Right cardiac atrium (tissue), 5 donors: ENCODE data around the gene ATF7IP. TPM values are rescaled to one million over a fixed set of nuclear protein-coding genes. Genes with fewer than 3 reads are reported as not detected.
"Not testable (repeated sequence)": the region's sequence is repeated elsewhere in the genome, so short reads cannot be mapped to it uniquely, and the experiment has no call there.

Experiments used
- ATAC-seq, 2 donors: fragments of 200-7000 bp; cut with Tn5 transposase; one replicate each; pipeline versions ENCODE4 v1.8.0 to v1.9.1; 2020; ENCODE audit warnings: moderate library complexity in 2 of 2, mild to moderate bottlenecking in 1 of 2
- DNase-seq, 3 donors: peaks; one replicate each; pipeline ENCODE4 v3.0.0-alpha.2; 2020
- H3K27ac ChIP-seq: one replicate; pipeline ENCODE4 v1.5.1; 2013; ENCODE audit warnings: mild to moderate bottlenecking, low read length, control low read depth, moderate library complexity
- H3K27me3 ChIP-seq: one replicate; pipeline ENCODE4 v1.6.1; 2013; ENCODE audit not compliant: control insufficient read depth, insufficient read depth
- H3K4me1 ChIP-seq: one replicate; pipeline ENCODE4 v1.6.1; 2013; ENCODE audit warnings: low read length; ENCODE audit not compliant: control insufficient read depth, insufficient read depth
- H3K4me3 ChIP-seq: one replicate; pipeline ENCODE4 v1.5.1; 2013; ENCODE audit warnings: low read length, control low read depth
- H3K9me3 ChIP-seq: one replicate; pipeline ENCODE4 v1.6.1; 2013; ENCODE audit warnings: low read length; ENCODE audit not compliant: control insufficient read depth
- WGBS: extraction: QIAGEN DNeasy Blood & Tissue Kit; methylation state at CpG from one replicate; pipeline ENCODE4 v1.1.7; 2013; 5-methylcytosine and 5-hydroxymethylcytosine counted together
- intact Hi-C, 4 donors: fragments of 100-400 bp; cut with DNase I; formaldehyde crosslinking; loops; one replicate each; pipeline versions ENCODE4 v1.11.0 to v1.14.0; 2022 to 2023
- polyA plus RNA-seq: library from polyadenylated mRNA; stranded (reverse); fragments of 200-250 nt; gene quantifications from one replicate; pipeline ENCODE4 v1.2.3, GENCODE V29; 2013
- total RNA-seq, 4 donors: library from RNA; stranded (reverse); fragmentation: NEBNext Ultra II Directional; extraction: Animal tissue kit (Norgen Biotek cat#: 25700); gene quantifications; one replicate each; pipeline ENCODE4 v1.2.1, GENCODE V29; 2021
- donor health status: healthy with polysubstance abuse.
- donor health status: DM: no; HTN: yes; CAD: no.
- donor health status: DM: no; HTN: no; CAD: no.
- donor health status: DM: no; HTN: yes; CAD: no; lungs with severe emphysema.
- donor health status: DM: yes; HTN: yes; CAD: no.

The ATF7IP gene
- total and polyA plus RNA-seq, 5 donors = 13.3 to 77.7 (median 73.5) TPM

GRCh38 chr12:14396071-14396470 lies 30.6 kb downstream of the ATF7IP start:
- no peak for DNase-seq
- ATAC-seq = peak; percentile 53 to 64
- WGBS = 55% methylated on average over 1 of the region's 1 CpG
- intact Hi-C loops = loop anchor here in 1 of 4 donors (10.0 kb wide), 1 partner anchor 141 kb away; no protein-coding TSS in a partner anchor
- H3K9me3 ChIP-seq = no peaks in the 10 kb centered on the region
- H3K27me3 ChIP-seq = no peaks in the 10 kb centered on the region
- H3K4me3 ChIP-seq = no peak overlapping the region
- no peak overlapping the region for H3K27ac ChIP-seq
- no peaks in the 10 kb centered on the region for H3K4me1 ChIP-seq

GRCh38 chr12:14399871-14400270 lies 34.4 kb downstream of the ATF7IP start:
- DNase-seq (no peak), ATAC-seq (no peak)
- H3K4me1 ChIP-seq = peaks cover 3% of the 10 kb centered on the region
- no peaks in the 10 kb centered on the region for H3K27me3 ChIP-seq
- intact Hi-C loops = loop anchor here in 1 of 4 donors (10.0 kb wide), 1 partner anchor 145 kb away; no protein-coding TSS in a partner anchor
- H3K4me3 ChIP-seq = no peak overlapping the region
- H3K9me3 ChIP-seq = no peaks in the 10 kb centered on the region
- WGBS = 96% methylated on average over 3 of the region's 3 CpGs
- no peak overlapping the region for H3K27ac ChIP-seq

- H3K4me1 ChIP-seq = peaks cover 3% of the 10 kb centered on the region
- intact Hi-C loops = no loop called here
- WGBS = 89% methylated on average over 1 of the region's 1 CpG
- no peaks in the 10 kb centered on the region for H3K9me3 ChIP-seq
- DNase-seq = no peak
- H3K27me3 ChIP-seq = no peaks in the 10 kb centered on the region
- H3K27ac ChIP-seq = no peak overlapping the region
- no peak for ATAC-seq
- no peak overlapping the region for H3K4me3 ChIP-seq
Observed at GRCh38 chr12:14400599-14400998, 35.1 kb downstream of the ATF7IP start.

- 94% methylated on average over 6 of the region's 6 CpGs for WGBS
- intact Hi-C loops, H3K27ac ChIP-seq, H3K4me3 ChIP-seq, H3K4me1 ChIP-seq, H3K27me3 ChIP-seq, ATAC-seq, H3K9me3 ChIP-seq, DNase-seq: not testable (repeated sequence)
Observed at GRCh38 chr12:14401267-14401666, 35.8 kb downstream of the ATF7IP start.

- ATAC-seq (no peak), DNase-seq (no peak)
- peaks cover 3% of the 10 kb centered on the region for H3K4me1 ChIP-seq
- H3K9me3 ChIP-seq = no peaks in the 10 kb centered on the region
- H3K27ac ChIP-seq = no peak overlapping the region
- intact Hi-C loops = no loop called here
- no peaks in the 10 kb centered on the region for H3K27me3 ChIP-seq
- H3K4me3 ChIP-seq = no peak overlapping the region
- WGBS = 84% methylated on average over 4 of the region's 4 CpGs
Observed at GRCh38 chr12:14402697-14403096, 37.2 kb downstream of the ATF7IP start.

GRCh38 chr12:14403293-14403692 lies 37.8 kb downstream of the ATF7IP start:
- Histone ChIP-seq H3K9me3 (no peaks in the 10 kb centered on the region), H3K27me3 (no peaks in the 10 kb centered on the region), H3K27ac (no peak overlapping the region), H3K4me1 (peaks cover 3% of the 10 kb centered on the region), H3K4me3 (no peak overlapping the region)
- intact Hi-C loops = no loop called here
- DNase-seq = no peak
- 46% methylated on average over 1 of the region's 1 CpG for WGBS
- ATAC-seq = peak; percentile 24 to 36

GRCh38 chr12:14403711-14404196 lies 38.3 kb downstream of the ATF7IP start:
- WGBS = 24% methylated on average over 1 of the region's 1 CpG

GRCh38 chr12:14405407-14405806 lies 39.9 kb downstream of the ATF7IP start:
- ATAC-seq, H3K4me1 ChIP-seq, H3K9me3 ChIP-seq, H3K27me3 ChIP-seq, H3K27ac ChIP-seq, DNase-seq, intact Hi-C loops, H3K4me3 ChIP-seq: not testable (repeated sequence)
- WGBS = 97% methylated on average over 2 of the region's 2 CpGs

More at GRCh38 chr12:14403711-14404196, 38.3 kb downstream of the ATF7IP start:
- no peaks in the 10 kb centered on the region for H3K27me3 ChIP-seq
- peaks cover 3% of the 10 kb centered on the region for H3K4me1 ChIP-seq
- H3K27ac ChIP-seq = no peak overlapping the region
- H3K9me3 ChIP-seq = no peaks in the 10 kb centered on the region
- no peak overlapping the region for H3K4me3 ChIP-seq
- intact Hi-C loops = no loop called here
- peak; percentile 87 to 91 for ATAC-seq
- no peak for DNase-seq

GRCh38 chr12:14408208-14408607 lies 42.7 kb downstream of the ATF7IP start:
- DNase-seq (no peak), ATAC-seq (peak in 1 of 2 donors; percentile 46)
- no peaks in the 10 kb centered on the region for H3K27me3 ChIP-seq
- no peaks in the 10 kb centered on the region for H3K4me1 ChIP-seq
- intact Hi-C loops = no loop called here
- H3K4me3 ChIP-seq = no peak overlapping the region
- WGBS = 68% methylated on average over 1 of the region's 1 CpG
- no peaks in the 10 kb centered on the region for H3K9me3 ChIP-seq
- no peak overlapping the region for H3K27ac ChIP-seq

- Histone ChIP-seq H3K4me3 (no peak overlapping the region), H3K4me1 (peaks cover 2% of the 10 kb centered on the region), H3K9me3 (no peaks in the 10 kb centered on the region), H3K27me3 (no peaks in the 10 kb centered on the region), H3K27ac (no peak overlapping the region)
- intact Hi-C loops = no loop called here
- ATAC-seq = peak in 1 of 2 donors; percentile 48
- 88% methylated on average over 5 of the region's 5 CpGs for WGBS
- no peak for DNase-seq
Observed at GRCh38 chr12:14410177-14410576, 44.7 kb downstream of the ATF7IP start.

GRCh38 chr12:14410841-14411569 lies 45.5 kb downstream of the ATF7IP start:
- 94% methylated on average over 6 of the region's 6 CpGs for WGBS
- intact Hi-C loops = no loop called here
- no peak for ATAC-seq

More at GRCh38 chr12:14410841-14411569, 45.5 kb downstream of the ATF7IP start:
- H3K4me1 ChIP-seq = peaks cover 2% of the 10 kb centered on the region
- H3K4me3 ChIP-seq = no peak overlapping the region
- no peak for DNase-seq
- no peaks in the 10 kb centered on the region for H3K9me3 ChIP-seq
- H3K27me3 ChIP-seq = no peaks in the 10 kb centered on the region
- no peak overlapping the region for H3K27ac ChIP-seq
